ENCODE data around the gene TMTC1. TPM values are rescaled to one million over a fixed set of nuclear protein-coding genes. Genes with fewer than 3 reads are reported as not detected.

The TMTC1 gene
- total and polyA plus RNA-seq, 4 donors: 20.5 to 87.6 (median 34.5) TPM

DNA sequence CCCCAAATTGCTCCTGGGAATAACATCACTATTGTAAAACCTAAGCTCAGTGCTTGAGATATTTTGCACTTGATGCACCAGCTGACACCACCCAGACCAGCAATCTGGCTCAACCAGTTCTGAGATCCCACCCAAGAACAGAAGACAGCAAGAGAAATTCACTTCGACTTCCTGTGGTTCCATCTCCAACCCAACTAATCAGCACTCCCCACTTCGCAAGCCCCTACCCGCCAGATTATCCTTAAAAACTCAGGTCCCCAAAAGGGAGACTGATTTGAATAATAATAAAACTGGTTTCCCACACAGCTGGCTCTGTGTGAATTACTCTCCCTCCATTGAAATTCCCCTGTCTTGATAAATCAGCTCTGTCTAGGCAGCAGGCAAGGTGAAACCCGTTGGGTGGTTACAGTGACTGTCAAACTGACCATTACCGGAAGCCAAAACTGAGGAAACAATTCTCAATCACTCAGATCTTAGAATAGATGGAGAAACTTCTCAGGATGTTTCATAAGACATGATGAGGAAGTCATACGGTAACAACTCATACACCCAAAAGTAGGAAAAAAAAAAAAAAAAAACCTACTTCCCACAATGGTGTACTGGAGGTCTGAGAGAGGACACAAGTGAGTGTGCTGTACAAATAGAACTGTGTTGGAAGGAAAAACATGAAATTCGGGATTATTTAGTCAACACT, 92.4 kb downstream of the TMTC1 start:
- Histone ChIP-seq H3K36me3 (ENCODE audit: control insufficient read depth, insufficient read depth, low read length) (no peaks in the 10 kb centered on the region), H3K4me1 (ENCODE audit: control insufficient read depth, insufficient read depth, low read length) (no peaks in the 10 kb centered on the region), H3K4me3 (ENCODE audit: low read depth, low read length) (no peak overlapping the region), H3K27me3 (ENCODE audit: control insufficient read depth, insufficient read depth, low read length) (no peaks in the 10 kb centered on the region), H3K9me3 (ENCODE audit: control insufficient read depth, insufficient read depth, low read length) (no peaks in the 10 kb centered on the region), H3K27ac (ENCODE audit: low read depth, low read length) (no peak overlapping the region)
- no peak for DNase-seq (ENCODE audit: low read depth in 4 of 6, low spot score in 6 of 6)
- no CpG with 5 or more reads among the region's 7 CpGs for WGBS (ENCODE audit: insufficient coverage)

DNA sequence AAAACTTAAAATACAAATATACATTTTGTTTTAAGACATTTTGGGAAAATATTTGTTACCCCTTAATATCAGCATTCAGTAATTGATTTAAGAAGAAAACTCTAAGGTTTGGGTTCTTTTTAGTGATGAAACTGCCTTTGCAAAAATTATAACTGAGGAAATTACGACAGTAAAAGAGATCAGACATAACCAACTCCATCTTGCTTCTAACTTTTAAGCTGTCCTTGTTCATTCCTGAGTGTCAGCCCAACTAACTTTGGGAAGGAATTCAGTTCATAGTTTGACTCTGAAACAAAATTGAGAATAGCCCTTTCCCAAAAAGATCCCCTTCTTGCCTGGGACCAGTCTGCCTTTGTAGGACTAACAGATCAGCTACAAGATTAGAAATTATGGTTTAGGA, 93.0 kb downstream of the TMTC1 start:
- Histone ChIP-seq H3K27me3 (ENCODE audit: control insufficient read depth, insufficient read depth, low read length) (no peaks in the 10 kb centered on the region), H3K36me3 (ENCODE audit: control insufficient read depth, insufficient read depth, low read length) (no peaks in the 10 kb centered on the region), H3K4me1 (ENCODE audit: control insufficient read depth, insufficient read depth, low read length) (no peaks in the 10 kb centered on the region), H3K9me3 (ENCODE audit: control insufficient read depth, insufficient read depth, low read length) (no peaks in the 10 kb centered on the region), H3K27ac (ENCODE audit: low read depth, low read length) (no peak overlapping the region), H3K4me3 (ENCODE audit: low read depth, low read length) (no peak overlapping the region)
- DNase-seq (ENCODE audit: low read depth in 4 of 6, low spot score in 6 of 6): no peak
- WGBS (ENCODE audit: insufficient coverage): no CpG with 5 or more reads among the region's 1 CpG

DNA sequence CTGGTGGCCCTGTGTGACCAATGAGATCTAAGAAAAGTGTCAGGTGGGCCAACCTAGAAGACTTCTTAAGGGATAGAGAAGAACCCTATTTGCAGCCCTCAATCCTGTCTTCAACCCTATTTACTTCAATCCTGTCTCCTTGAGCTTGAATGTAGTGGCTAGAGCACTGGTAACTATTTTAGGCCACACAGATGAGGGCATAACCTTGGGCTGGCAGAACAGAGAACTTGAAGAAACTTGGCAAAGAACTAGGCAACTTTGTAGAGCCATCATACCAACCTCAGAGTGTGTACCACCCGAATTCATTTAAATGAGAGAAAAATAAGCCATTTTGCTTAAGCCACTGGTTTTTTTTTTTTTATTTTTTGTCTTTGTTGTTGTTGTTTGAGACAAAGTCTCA, 94.8 kb downstream of the TMTC1 start:
- no peak for DNase-seq (ENCODE audit: low read depth in 4 of 6, low spot score in 6 of 6)
- no peaks in the 10 kb centered on the region for H3K4me1 ChIP-seq (ENCODE audit: control insufficient read depth, insufficient read depth, low read length)
- no peaks in the 10 kb centered on the region for H3K27me3 ChIP-seq (ENCODE audit: control insufficient read depth, insufficient read depth, low read length)
- H3K9me3 ChIP-seq (ENCODE audit: control insufficient read depth, insufficient read depth, low read length): no peaks in the 10 kb centered on the region
- no CpG with 5 or more reads among the region's 1 CpG for WGBS (ENCODE audit: insufficient coverage)
- no peak overlapping the region for H3K4me3 ChIP-seq (ENCODE audit: low read depth, low read length)
- no peaks in the 10 kb centered on the region for H3K36me3 ChIP-seq (ENCODE audit: control insufficient read depth, insufficient read depth, low read length)
- H3K27ac ChIP-seq (ENCODE audit: low read depth, low read length): no peak overlapping the region

DNA sequence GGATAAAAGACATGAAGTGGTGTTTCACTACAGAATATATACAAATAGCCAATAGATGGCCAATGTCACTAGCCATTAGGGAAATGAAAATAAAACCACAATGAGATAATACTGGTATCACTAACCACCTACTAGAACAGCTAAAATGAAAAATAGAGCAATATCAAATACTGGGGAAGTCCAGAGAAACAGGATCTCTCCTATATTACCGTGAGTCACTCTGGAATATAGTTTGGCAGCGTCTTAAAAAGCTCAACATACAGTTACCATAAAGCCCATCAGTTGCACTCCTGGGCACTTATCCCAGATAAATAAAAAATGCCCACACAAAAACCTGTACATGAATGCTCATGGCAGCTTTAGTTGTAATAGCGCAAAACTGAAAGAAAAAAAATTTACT, 101.7 kb downstream of the TMTC1 start:
- H3K27ac ChIP-seq (ENCODE audit: low read depth, low read length): no peak overlapping the region
- no peak overlapping the region for H3K4me3 ChIP-seq (ENCODE audit: low read depth, low read length)

DNA sequence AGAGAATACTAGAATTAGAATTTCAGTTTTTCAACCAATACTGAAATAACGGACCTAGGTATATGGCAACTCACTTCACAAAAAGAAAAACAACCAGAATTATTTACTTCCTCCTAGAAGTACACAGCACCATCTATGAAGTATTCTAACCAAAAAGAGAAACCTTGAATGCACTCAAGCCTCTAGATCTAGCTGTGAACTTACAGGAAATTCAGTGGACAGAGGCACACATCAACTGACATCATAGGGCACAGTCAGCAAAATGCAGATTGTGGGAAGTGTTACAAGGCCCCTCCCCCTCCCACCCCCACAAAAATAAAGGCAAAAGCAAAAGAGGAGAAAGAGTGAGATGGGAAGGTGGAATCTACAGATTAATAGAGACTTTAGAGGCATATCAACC, 102.4 kb downstream of the TMTC1 start:
- H3K4me3 ChIP-seq (ENCODE audit: low read depth, low read length): no peak overlapping the region
- H3K4me1 ChIP-seq (ENCODE audit: control insufficient read depth, insufficient read depth, low read length): no peaks in the 10 kb centered on the region
- DNase-seq (ENCODE audit: low read depth in 4 of 6, low spot score in 6 of 6): no peak
- no CpG with 5 or more reads among the region's 1 CpG for WGBS (ENCODE audit: insufficient coverage)
- H3K9me3 ChIP-seq (ENCODE audit: control insufficient read depth, insufficient read depth, low read length): no peaks in the 10 kb centered on the region
- H3K36me3 ChIP-seq (ENCODE audit: control insufficient read depth, insufficient read depth, low read length): no peaks in the 10 kb centered on the region
- H3K27ac ChIP-seq (ENCODE audit: low read depth, low read length): no peak overlapping the region
- no peaks in the 10 kb centered on the region for H3K27me3 ChIP-seq (ENCODE audit: control insufficient read depth, insufficient read depth, low read length)

More for the DNA sequence above, 101.7 kb downstream of the TMTC1 start:
- no peaks in the 10 kb centered on the region for H3K36me3 ChIP-seq (ENCODE audit: control insufficient read depth, insufficient read depth, low read length)
- H3K9me3 ChIP-seq (ENCODE audit: control insufficient read depth, insufficient read depth, low read length): no peaks in the 10 kb centered on the region
- no peaks in the 10 kb centered on the region for H3K27me3 ChIP-seq (ENCODE audit: control insufficient read depth, insufficient read depth, low read length)
- WGBS (ENCODE audit: insufficient coverage): no CpG with 5 or more reads among the region's 3 CpGs
- DNase-seq (ENCODE audit: low read depth in 4 of 6, low spot score in 6 of 6): no peak
- H3K4me1 ChIP-seq (ENCODE audit: control insufficient read depth, insufficient read depth, low read length): no peaks in the 10 kb centered on the region

DNA sequence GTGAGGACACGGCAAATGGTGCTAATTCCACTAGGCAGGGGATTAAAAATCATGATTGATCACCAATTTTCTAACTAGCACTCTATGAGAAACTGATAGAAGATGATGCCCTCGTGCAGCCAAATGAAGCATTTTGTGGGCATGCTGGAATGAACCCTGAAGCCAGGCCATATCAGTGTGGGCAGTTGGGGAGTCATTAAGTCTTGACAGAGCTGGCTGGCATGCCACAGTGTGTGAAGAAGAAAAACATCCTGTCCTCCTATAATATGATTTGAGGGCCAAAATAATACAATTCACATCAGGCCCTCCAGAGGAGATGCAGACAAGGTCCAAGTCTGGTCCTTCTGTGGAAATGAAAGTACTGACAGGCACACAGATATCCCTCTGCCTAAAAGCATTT, 107.1 kb downstream of the TMTC1 start:
- H3K27me3 ChIP-seq (ENCODE audit: control insufficient read depth, insufficient read depth, low read length): no peaks in the 10 kb centered on the region
- no peak overlapping the region for H3K4me3 ChIP-seq (ENCODE audit: low read depth, low read length)
- no peaks in the 10 kb centered on the region for H3K9me3 ChIP-seq (ENCODE audit: control insufficient read depth, insufficient read depth, low read length)
- DNase-seq (ENCODE audit: low read depth in 4 of 6, low spot score in 6 of 6): no peak
- no peak overlapping the region for H3K27ac ChIP-seq (ENCODE audit: low read depth, low read length)
- WGBS (ENCODE audit: insufficient coverage): 68% methylated on average over 2 of the region's 2 CpGs
- no peaks in the 10 kb centered on the region for H3K36me3 ChIP-seq (ENCODE audit: control insufficient read depth, insufficient read depth, low read length)
- peaks cover 3% of the 10 kb centered on the region for H3K4me1 ChIP-seq (ENCODE audit: control insufficient read depth, insufficient read depth, low read length)

DNA sequence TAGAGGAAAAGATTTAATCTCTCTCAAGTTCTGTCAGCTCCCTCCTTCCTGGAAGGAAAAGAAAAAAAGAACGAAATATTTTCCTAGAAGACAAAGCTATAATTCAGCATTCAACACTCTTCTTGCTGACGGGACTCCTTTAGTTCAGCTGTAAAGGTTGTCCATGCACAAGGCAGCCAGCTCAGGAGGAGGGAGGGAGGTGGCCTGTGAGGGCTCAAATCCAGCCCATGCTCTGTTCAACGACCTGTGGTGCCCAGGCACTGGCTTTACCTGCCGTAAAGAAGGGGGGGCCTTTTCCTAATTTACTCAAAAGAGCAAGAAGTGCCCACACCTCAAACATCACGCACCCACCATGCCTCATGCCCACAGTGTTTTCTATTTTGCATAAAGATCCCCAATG, 109.3 kb downstream of the TMTC1 start:
- Histone ChIP-seq H3K4me3 (ENCODE audit: low read depth, low read length) (no peak overlapping the region), H3K9me3 (ENCODE audit: control insufficient read depth, insufficient read depth, low read length) (no peaks in the 10 kb centered on the region), H3K36me3 (ENCODE audit: control insufficient read depth, insufficient read depth, low read length) (no peaks in the 10 kb centered on the region), H3K4me1 (ENCODE audit: control insufficient read depth, insufficient read depth, low read length) (peaks cover 3% of the 10 kb centered on the region), H3K27me3 (ENCODE audit: control insufficient read depth, insufficient read depth, low read length) (no peaks in the 10 kb centered on the region), H3K27ac (ENCODE audit: low read depth, low read length) (no peak overlapping the region)
- 73% methylated on average over 2 of the region's 5 CpGs for WGBS (ENCODE audit: insufficient coverage)
- DNase-seq (ENCODE audit: low read depth in 4 of 6, low spot score in 6 of 6): no peak

- no peak overlapping the region for H3K27ac ChIP-seq (ENCODE audit: low read depth, low read length)
- H3K9me3 ChIP-seq (ENCODE audit: control insufficient read depth, insufficient read depth, low read length): no peaks in the 10 kb centered on the region
- no CpG with 5 or more reads among the region's 3 CpGs for WGBS (ENCODE audit: insufficient coverage)
- H3K4me1 ChIP-seq (ENCODE audit: control insufficient read depth, insufficient read depth, low read length): peaks cover 3% of the 10 kb centered on the region
- H3K4me3 ChIP-seq (ENCODE audit: low read depth, low read length): no peak overlapping the region
- H3K27me3 ChIP-seq (ENCODE audit: control insufficient read depth, insufficient read depth, low read length): no peaks in the 10 kb centered on the region
- peak in 1 of 6 donors; percentile 44 for DNase-seq (ENCODE audit: low read depth in 4 of 6, low spot score in 6 of 6)
- H3K36me3 ChIP-seq (ENCODE audit: control insufficient read depth, insufficient read depth, low read length): no peaks in the 10 kb centered on the region
Observed at GRCh38 chr12:29673346-29673745, 110.4 kb downstream of the TMTC1 start.

DNA sequence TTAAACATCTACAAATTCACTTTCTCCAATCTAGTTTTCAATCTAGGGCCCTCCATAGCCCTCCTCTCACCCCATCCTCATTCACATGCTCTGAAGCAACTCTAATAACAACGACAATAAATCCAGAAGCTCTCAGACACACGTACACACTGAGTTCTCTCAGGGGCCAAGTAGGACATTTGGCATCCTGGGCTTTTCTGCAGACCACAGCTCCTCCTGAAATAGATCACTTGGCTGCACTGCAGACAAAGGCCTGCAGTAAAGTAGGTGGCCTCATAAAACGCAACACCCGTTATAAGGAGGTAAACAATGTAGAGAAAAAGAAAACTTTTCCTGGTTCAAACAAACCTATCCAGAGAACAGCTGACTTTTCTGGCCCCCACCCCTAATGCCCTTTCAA, 111.2 kb downstream of the TMTC1 start:
- no peak overlapping the region for H3K4me3 ChIP-seq (ENCODE audit: low read depth, low read length)
- H3K27ac ChIP-seq (ENCODE audit: low read depth, low read length): no peak overlapping the region
- H3K36me3 ChIP-seq (ENCODE audit: control insufficient read depth, insufficient read depth, low read length): no peaks in the 10 kb centered on the region
- H3K9me3 ChIP-seq (ENCODE audit: control insufficient read depth, insufficient read depth, low read length): no peaks in the 10 kb centered on the region
- WGBS (ENCODE audit: insufficient coverage): 15% methylated on average over 2 of the region's 4 CpGs
- peak in 1 of 6 donors; percentile 39 for DNase-seq (ENCODE audit: low read depth in 4 of 6, low spot score in 6 of 6)
- H3K4me1 ChIP-seq (ENCODE audit: control insufficient read depth, insufficient read depth, low read length): peaks cover 3% of the 10 kb centered on the region
- H3K27me3 ChIP-seq (ENCODE audit: control insufficient read depth, insufficient read depth, low read length): no peaks in the 10 kb centered on the region

DNA sequence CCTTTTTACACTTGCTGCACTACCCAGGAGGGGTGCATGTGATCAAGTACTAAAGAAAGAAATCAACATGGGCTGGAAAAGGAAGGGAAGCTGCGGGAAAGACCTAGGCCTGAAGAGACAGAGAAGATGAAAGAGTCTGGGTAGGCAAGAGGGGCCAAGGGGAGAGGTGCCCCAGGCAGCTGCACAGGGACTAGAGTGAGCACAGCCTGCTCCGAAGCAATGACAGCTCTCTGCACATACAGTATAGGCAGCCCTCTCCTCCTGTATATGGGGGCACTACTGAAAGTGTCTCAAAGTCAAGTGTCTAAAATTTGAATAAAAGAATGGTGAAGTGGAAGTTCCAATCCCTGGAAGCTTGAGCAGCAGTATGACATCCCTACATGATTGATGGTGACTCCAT, 112.0 kb downstream of the TMTC1 start:
- no peaks in the 10 kb centered on the region for H3K9me3 ChIP-seq (ENCODE audit: control insufficient read depth, insufficient read depth, low read length)
- DNase-seq (ENCODE audit: low read depth in 4 of 6, low spot score in 6 of 6): no peak
- 78% methylated on average over 2 of the region's 2 CpGs for WGBS (ENCODE audit: insufficient coverage)
- H3K27me3 ChIP-seq (ENCODE audit: control insufficient read depth, insufficient read depth, low read length): no peaks in the 10 kb centered on the region
- H3K4me1 ChIP-seq (ENCODE audit: control insufficient read depth, insufficient read depth, low read length): peaks cover 3% of the 10 kb centered on the region
- no peak overlapping the region for H3K4me3 ChIP-seq (ENCODE audit: low read depth, low read length)
- H3K36me3 ChIP-seq (ENCODE audit: control insufficient read depth, insufficient read depth, low read length): no peaks in the 10 kb centered on the region
- H3K27ac ChIP-seq (ENCODE audit: low read depth, low read length): no peak overlapping the region

Measured in spinal cord (tissue), 10 donors.